Fibroblast of pulmonary artery (primary cell): ENCODE measurements around the gene IFNK.
A peak's percentile ranks its signal among the peaks of the same experiment; 100 is the strongest.

Experiments used
- DNase-seq: peaks from one replicate; pipeline ENCODE4 v3.0.0-alpha.2; 2010; ENCODE audit warnings: low read depth
- H3K4me3 ChIP-seq: replicated peaks from 2 replicates; pipeline ENCODE4 v1.5.1; 2011; ENCODE audit warnings: low read depth, mild to moderate bottlenecking, control low read depth, low read length, moderate library complexity
- CTCF ChIP-seq: IDR thresholded peaks from 2 replicates; pipeline ENCODE4 v1.5.1; 2011; ENCODE audit warnings: mild to moderate bottlenecking, control low read depth, low read length, inconsistent platforms; ENCODE audit errors: missing control alignments

IFNK gene

GRCh38 chr9:27541740-27542139 lies 17.6 kb downstream of the IFNK start:
- H3K4me3 ChIP-seq = no peak overlapping the region
- no peak for TF ChIP-seq CTCF
- DNase-seq = no peak

GRCh38 chr9:27542508-27542907 lies 18.4 kb downstream of the IFNK start:
- peak; percentile 8 for DNase-seq
- no peak for TF ChIP-seq CTCF
- no peak overlapping the region for H3K4me3 ChIP-seq

GRCh38 chr9:27545471-27545870 lies 21.4 kb downstream of the IFNK start:
- DNase-seq = no peak
- no peak for TF ChIP-seq CTCF
- no peak overlapping the region for H3K4me3 ChIP-seq

GRCh38 chr9:27548055-27548741 lies 24.1 kb downstream of the IFNK start:
- TF ChIP-seq CTCF = peak; percentile 46
- peak; percentile 69 for DNase-seq
- no peak overlapping the region for H3K4me3 ChIP-seq

- no peak overlapping the region for H3K4me3 ChIP-seq
- no peak for TF ChIP-seq CTCF
These were observed 25.2 kb downstream of the IFNK start for GRCh38 chr9:27549196-27549755.

GRCh38 chr9:27554712-27555111 lies 30.6 kb downstream of the IFNK start:
- no peak for TF ChIP-seq CTCF
- no peak overlapping the region for H3K4me3 ChIP-seq
- no peak for DNase-seq

More at GRCh38 chr9:27549196-27549755, 25.2 kb downstream of the IFNK start:
- peak; percentile 73 for DNase-seq

GRCh38 chr9:27556470-27556869 lies 32.4 kb downstream of the IFNK start:
- TF ChIP-seq CTCF = no peak
- H3K4me3 ChIP-seq = no peak overlapping the region
- no peak for DNase-seq
